BJ (cell line): ENCODE data around the gene ZNF423. TPM values are rescaled to one million over a fixed set of nuclear protein-coding genes. Genes with fewer than 3 reads are reported as not detected.

Source experiments
- CTCF ChIA-PET: fragments of 350-600 bp; formaldehyde crosslinking; extraction: SDS; loops from one replicate; lab custom pipeline; 2021; ENCODE audit warnings: antibody characterized with exemption, inconsistent platforms; lab: Yijun Ruan, JAX
- POLR2A ChIA-PET: fragments of 300-600 bp; sonication (Branson Sonifier 250); formaldehyde crosslinking; extraction: SDS; loops from one replicate; lab custom pipeline; 2021; ENCODE audit warnings: antibody characterized with exemption; lab: Charles Lee
- DNase-seq: peaks from one replicate; pipeline ENCODE4 v3.0.0-alpha.2; 2011; ENCODE audit warnings: low read depth
- H3K27me3 ChIP-seq: 2 replicates; pipeline ENCODE4 v1.6.0; 2011; ENCODE audit warnings: low read length; ENCODE audit not compliant: control insufficient read depth, insufficient read depth
- H3K36me3 ChIP-seq: 2 replicates; pipeline ENCODE4 v1.5.1; 2011; ENCODE audit warnings: low read length; ENCODE audit not compliant: control insufficient read depth, insufficient read depth
- H3K4me3 ChIP-seq: 2 replicates; pipeline ENCODE4 v1.5.1; 2011; ENCODE audit warnings: low read depth, mild to moderate bottlenecking, control low read depth, low read length
- polyA plus RNA-seq: library from polyadenylated mRNA; depleted of rRNA; stranded (reverse); fragments of >200 nt; gene quantifications from 2 replicates; pipeline ENCODE4 v1.2.3, GENCODE V29; 2011
- TF ChIP-seq, protein P1 (sequence below): IDR thresholded peaks from 2 replicates; pipeline ENCODE4 v1.5.1; 2011; ENCODE audit warnings: low read depth, mild to moderate bottlenecking, control low read depth, inconsistent platforms, low read length, moderate library complexity; ENCODE audit not compliant: insufficient read depth

Gene ZNF423
- polyA plus RNA-seq, 1 experiment, result 0.22 TPM

DNA sequence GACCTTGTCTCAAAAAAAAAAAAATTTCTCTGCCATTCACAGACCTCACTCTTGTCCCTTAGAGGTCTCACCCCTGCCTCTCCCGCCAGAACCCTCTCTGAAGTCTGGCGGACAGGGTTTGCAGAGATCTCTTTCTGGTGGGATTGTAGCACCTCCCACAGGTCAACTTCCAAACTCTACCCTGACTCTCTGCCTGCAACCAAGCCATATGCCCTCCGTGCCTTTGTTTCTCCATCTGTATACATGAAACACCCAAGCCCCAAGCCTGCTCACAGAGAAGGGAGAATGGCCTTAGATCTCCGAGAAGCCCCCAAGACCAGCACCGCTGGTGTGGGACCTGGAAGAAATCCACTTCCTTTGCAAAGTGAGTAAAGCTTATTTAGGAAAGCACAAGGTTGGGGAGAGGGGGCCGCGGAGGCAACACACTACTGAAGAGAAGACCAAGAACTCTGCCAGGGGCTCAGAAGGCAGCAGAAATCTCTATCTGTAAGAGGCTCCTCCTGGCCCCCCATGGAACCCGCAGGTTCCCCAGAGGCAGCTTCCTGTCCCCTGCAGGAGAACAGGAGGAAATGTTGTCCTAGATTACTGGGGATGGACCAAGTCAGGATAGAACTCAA, 262.4 kb downstream of the ZNF423 start:
- ChIA-PET CTCF (interaction anchor here (0.6 to 3.0 kb wide), 15 partner anchors 10 to 1052 kb away, joined by 3 to 15 read pairs (median 5); no protein-coding TSS in a partner anchor), POLR2A (no interaction called here)
- Histone ChIP-seq H3K36me3 (no peaks in the 10 kb centered on the region), H3K27me3 (no peaks in the 10 kb centered on the region; the same call in 1 of the 2 replicates), H3K4me3 (no peak overlapping the region)
- DNase-seq, result no peak
- TF ChIP-seq, protein P1, sequence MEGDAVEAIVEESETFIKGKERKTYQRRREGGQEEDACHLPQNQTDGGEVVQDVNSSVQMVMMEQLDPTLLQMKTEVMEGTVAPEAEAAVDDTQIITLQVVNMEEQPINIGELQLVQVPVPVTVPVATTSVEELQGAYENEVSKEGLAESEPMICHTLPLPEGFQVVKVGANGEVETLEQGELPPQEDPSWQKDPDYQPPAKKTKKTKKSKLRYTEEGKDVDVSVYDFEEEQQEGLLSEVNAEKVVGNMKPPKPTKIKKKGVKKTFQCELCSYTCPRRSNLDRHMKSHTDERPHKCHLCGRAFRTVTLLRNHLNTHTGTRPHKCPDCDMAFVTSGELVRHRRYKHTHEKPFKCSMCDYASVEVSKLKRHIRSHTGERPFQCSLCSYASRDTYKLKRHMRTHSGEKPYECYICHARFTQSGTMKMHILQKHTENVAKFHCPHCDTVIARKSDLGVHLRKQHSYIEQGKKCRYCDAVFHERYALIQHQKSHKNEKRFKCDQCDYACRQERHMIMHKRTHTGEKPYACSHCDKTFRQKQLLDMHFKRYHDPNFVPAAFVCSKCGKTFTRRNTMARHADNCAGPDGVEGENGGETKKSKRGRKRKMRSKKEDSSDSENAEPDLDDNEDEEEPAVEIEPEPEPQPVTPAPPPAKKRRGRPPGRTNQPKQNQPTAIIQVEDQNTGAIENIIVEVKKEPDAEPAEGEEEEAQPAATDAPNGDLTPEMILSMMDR, result no peak

DNA sequence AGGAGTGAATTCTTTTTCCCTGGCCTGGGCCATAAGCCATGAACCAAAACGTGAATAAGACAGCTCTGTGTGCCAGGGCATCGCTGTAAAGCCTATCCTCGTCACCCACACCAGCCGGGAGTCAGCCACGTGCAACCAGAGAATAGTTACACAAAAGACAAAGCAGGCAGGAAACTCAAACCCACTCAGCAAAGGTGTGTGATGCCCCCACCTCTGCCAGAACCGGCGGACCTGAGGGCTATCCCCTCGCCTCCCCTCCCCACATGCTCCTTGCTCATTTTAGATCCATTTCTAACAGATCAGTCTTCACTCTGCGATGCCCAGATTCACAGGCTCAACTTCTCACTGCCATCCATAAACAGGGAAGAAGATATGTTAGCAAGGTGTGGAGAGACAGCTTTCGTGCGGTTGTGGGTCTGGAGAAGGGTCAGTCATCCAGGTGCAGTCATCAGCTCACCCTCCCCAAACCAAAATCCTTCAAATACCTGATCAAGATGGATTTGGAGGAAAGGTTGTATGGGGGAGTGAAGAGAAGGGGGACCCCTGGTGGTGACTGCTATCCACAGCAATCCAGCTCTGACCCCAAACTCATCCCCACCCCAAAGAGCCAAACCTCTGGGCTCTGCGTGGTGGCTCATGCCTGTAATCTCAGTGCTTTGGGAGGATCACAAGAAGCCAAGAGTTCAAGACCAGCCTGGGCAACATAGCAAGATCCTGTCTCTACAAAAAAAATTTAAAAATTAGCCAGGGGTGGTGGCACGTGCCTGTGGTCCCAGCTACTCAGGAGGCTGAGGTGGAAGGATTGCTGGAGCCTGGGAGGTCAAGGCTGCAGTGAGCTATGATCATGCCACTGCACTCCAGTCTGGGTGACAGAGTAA, 263.1 kb downstream of the ZNF423 start:
- TF ChIP-seq, protein P1, result peak; percentile 81
- ChIA-PET POLR2A (no interaction called here), CTCF (interaction anchor here (0.7 to 3.0 kb wide), 16 partner anchors 9 to 1051 kb away, joined by 3 to 15 read pairs (median 4); no protein-coding TSS in a partner anchor)
- Histone ChIP-seq H3K27me3 (no peaks in the 10 kb centered on the region; the same call in 1 of the 2 replicates), H3K4me3 (no peak overlapping the region), H3K36me3 (no peaks in the 10 kb centered on the region)
- DNase-seq, result no peak

GRCh38 chr16:49590166-49590871, 265.6 kb downstream of the ZNF423 start:
- ChIA-PET CTCF (no interaction called here), POLR2A (no interaction called here)
- H3K27me3 ChIP-seq, result no peaks in the 10 kb centered on the region; the same call in 1 of the 2 replicates

GRCh38 chr16:49589544-49590031, 266.3 kb downstream of the ZNF423 start:
- CTCF ChIA-PET, result interaction anchor here (0.9 kb wide), 1 partner anchor 181 kb away, joined by 5 read pairs; no protein-coding TSS in a partner anchor

More at GRCh38 chr16:49590166-49590871, 265.6 kb downstream of the ZNF423 start:
- Histone ChIP-seq H3K4me3 (no peak overlapping the region), H3K36me3 (no peaks in the 10 kb centered on the region)
- no peak for DNase-seq
- TF ChIP-seq, protein P1, result no peak

More at GRCh38 chr16:49589544-49590031, 266.3 kb downstream of the ZNF423 start:
- Histone ChIP-seq H3K27me3 (no peaks in the 10 kb centered on the region), H3K36me3 (no peaks in the 10 kb centered on the region), H3K4me3 (no peak overlapping the region)
- TF ChIP-seq, protein P1, result no peak
- DNase-seq, result no peak
- POLR2A ChIA-PET, result no interaction called here
